Breast epithelium (tissue), 3 donors: Measurements from ENCODE around the gene ALDH1A2.

Source experiments
- POLR2AphosphoS5 ChIP-seq, 3 donors: sonication (generic); formaldehyde crosslinking; IDR thresholded peaks; one replicate each; pipeline ENCODE4 v1.6.1; 2017; ENCODE audit warnings: antibody characterized with exemption in 3 of 3
- TF ChIP-seq, protein P1 (sequence below), 3 donors: fragments of 450-650 bp; IDR thresholded peaks; one replicate each; pipeline ENCODE4 v1.5.1; 2016 to 2017; ENCODE audit warnings: antibody characterized with exemption in 3 of 3, mild to moderate bottlenecking in 3 of 3, moderate library complexity in 3 of 3

- TF ChIP-seq, protein P1, sequence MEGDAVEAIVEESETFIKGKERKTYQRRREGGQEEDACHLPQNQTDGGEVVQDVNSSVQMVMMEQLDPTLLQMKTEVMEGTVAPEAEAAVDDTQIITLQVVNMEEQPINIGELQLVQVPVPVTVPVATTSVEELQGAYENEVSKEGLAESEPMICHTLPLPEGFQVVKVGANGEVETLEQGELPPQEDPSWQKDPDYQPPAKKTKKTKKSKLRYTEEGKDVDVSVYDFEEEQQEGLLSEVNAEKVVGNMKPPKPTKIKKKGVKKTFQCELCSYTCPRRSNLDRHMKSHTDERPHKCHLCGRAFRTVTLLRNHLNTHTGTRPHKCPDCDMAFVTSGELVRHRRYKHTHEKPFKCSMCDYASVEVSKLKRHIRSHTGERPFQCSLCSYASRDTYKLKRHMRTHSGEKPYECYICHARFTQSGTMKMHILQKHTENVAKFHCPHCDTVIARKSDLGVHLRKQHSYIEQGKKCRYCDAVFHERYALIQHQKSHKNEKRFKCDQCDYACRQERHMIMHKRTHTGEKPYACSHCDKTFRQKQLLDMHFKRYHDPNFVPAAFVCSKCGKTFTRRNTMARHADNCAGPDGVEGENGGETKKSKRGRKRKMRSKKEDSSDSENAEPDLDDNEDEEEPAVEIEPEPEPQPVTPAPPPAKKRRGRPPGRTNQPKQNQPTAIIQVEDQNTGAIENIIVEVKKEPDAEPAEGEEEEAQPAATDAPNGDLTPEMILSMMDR (IDR thresholded peaks at IDR 0.05): no peak
- TF ChIP-seq POLR2AphosphoS5 (IDR thresholded peaks at IDR 0.05): no peak
Observed at GRCh38 chr15:57909388-57909787, 156.1 kb downstream of the ALDH1A2 start.
